IMR-90 (cell line): ENCODE measurements around the gene NR5A1. TPM values are rescaled to one million over a fixed set of nuclear protein-coding genes. Genes with fewer than 3 reads are reported as not detected.

Experiments
- ATAC-seq: fragments of 200-7000 bp; cut with Tn5 transposase; 2 replicates; pipeline ENCODE4 v1.9.1; 2020; ENCODE audit warnings: low read depth, mild to moderate bottlenecking, moderate library complexity
- BruUV-seq: library from RNA; stranded (reverse); fragments of 400-500 nt; replicated peaks from 2 replicates; lab custom pipeline; 2021; lab: Mats Ljungman, UMichigan
- CTCF ChIA-PET: fragments of 300-600 bp; formaldehyde crosslinking; extraction: SDS; loops from one replicate; lab custom pipeline; 2021; ENCODE audit warnings: antibody characterized with exemption; lab: Yijun Ruan, JAX
- POLR2A ChIA-PET: fragments of 300-600 bp; sonication (Branson Sonifier 250); formaldehyde crosslinking; loops from one replicate; lab custom pipeline; 2022; ENCODE audit warnings: antibody characterized with exemption; ENCODE audit not compliant: unreplicated experiment; lab: Charles Lee
- DNase-seq: peaks from one replicate; pipeline ENCODE4 v3.0.0; 2013
- H2AFZ ChIP-seq: replicated peaks from 2 replicates; pipeline ENCODE3; 2013; ENCODE audit warnings: low read length, mild to moderate bottlenecking; ENCODE audit not compliant: poor library complexity
- H2AK5ac ChIP-seq: 2 replicates; pipeline ENCODE4 v1.6.1; 2013; ENCODE audit warnings: low read depth, low read length, inconsistent platforms
- H2AK9ac ChIP-seq: replicated peaks from 2 replicates; pipeline ENCODE3; 2013; ENCODE audit warnings: mild to moderate bottlenecking, low read depth, low read length, moderate library complexity; ENCODE audit not compliant: poor library complexity
- H2BK120ac ChIP-seq: 2 replicates; pipeline ENCODE4 v1.6.1; 2013; ENCODE audit warnings: low read depth, low read length, inconsistent platforms
- H2BK15ac ChIP-seq: 3 replicates; pipeline ENCODE4 v1.6.1; 2013; ENCODE audit warnings: low read depth, low read length, inconsistent platforms
- H2BK20ac ChIP-seq: 2 replicates; pipeline ENCODE4 v1.6.1; 2013; ENCODE audit warnings: low read depth, mild to moderate bottlenecking, inconsistent platforms, low read length, moderate library complexity
- H2BK5ac ChIP-seq: 2 replicates; pipeline ENCODE4 v1.6.1; 2013; ENCODE audit warnings: mild to moderate bottlenecking, low read depth, low read length, inconsistent platforms; ENCODE audit not compliant: poor library complexity, severe bottlenecking
- H3K14ac ChIP-seq: replicated peaks from 2 replicates; pipeline ENCODE4 v1.6.1; 2013; ENCODE audit warnings: low read depth, low read length, inconsistent platforms
- H3K18ac ChIP-seq: 2 replicates; pipeline ENCODE4 v1.6.1; 2013; ENCODE audit warnings: low read depth, low read length, control low read depth
- H3K23ac ChIP-seq: 2 replicates; pipeline ENCODE4 v1.6.1; 2013; ENCODE audit warnings: low read depth, low read length, inconsistent platforms
- H3K27ac ChIP-seq: 2 replicates; pipeline ENCODE4 v1.5.1; 2013; ENCODE audit warnings: mild to moderate bottlenecking, control low read depth, low read length; ENCODE audit not compliant: insufficient read depth
- H3K27me3 ChIP-seq: 2 replicates; pipeline ENCODE4 v1.6.1; 2013; ENCODE audit warnings: low read length; ENCODE audit not compliant: control insufficient read depth, insufficient read depth
- H3K36me3 ChIP-seq: 2 replicates; pipeline ENCODE4 v1.6.1; 2013; ENCODE audit warnings: low read length, mixed read lengths; ENCODE audit not compliant: control insufficient read depth, insufficient read depth
- H3K4ac ChIP-seq: 2 replicates; pipeline ENCODE4 v1.6.1; 2013; ENCODE audit warnings: low read depth, low read length, inconsistent platforms
- H3K4me1 ChIP-seq: 2 replicates; pipeline ENCODE4 v1.6.1; 2013; ENCODE audit warnings: low read length, mixed read lengths; ENCODE audit not compliant: control insufficient read depth, insufficient read depth
- H3K4me2 ChIP-seq: 2 replicates; pipeline ENCODE4 v1.6.1; 2013; ENCODE audit warnings: low read depth, mild to moderate bottlenecking, control low read depth, low read length, moderate library complexity
- H3K4me3 ChIP-seq: 2 replicates; pipeline ENCODE4 v1.5.1; 2013; ENCODE audit warnings: low read depth, mild to moderate bottlenecking, control low read depth, low read length, moderate library complexity; ENCODE audit not compliant: insufficient read depth
- H3K56ac ChIP-seq: 2 replicates; pipeline ENCODE4 v1.6.1; 2013; ENCODE audit warnings: low read length, inconsistent platforms; ENCODE audit not compliant: insufficient read depth; ENCODE audit errors: extremely low read depth
- H3K79me1 ChIP-seq, 2 experiments: 2 replicates each; pipeline ENCODE4 v1.6.1; 2013; ENCODE audit warnings: low read length in 2 of 2, inconsistent platforms in 1 of 2, low read depth in 1 of 2
- H3K9ac ChIP-seq: 2 replicates; pipeline ENCODE4 v1.6.1; 2013; ENCODE audit warnings: low read depth, low read length, control low read depth
- H3K9me1 ChIP-seq: 2 replicates; pipeline ENCODE4 v1.6.1; 2013; ENCODE audit warnings: low read length, inconsistent platforms; ENCODE audit not compliant: insufficient read depth
- H3K9me3 ChIP-seq: 2 replicates; pipeline ENCODE4 v1.6.1; 2013; ENCODE audit warnings: low read length; ENCODE audit not compliant: control insufficient read depth, insufficient read depth
- H4K20me1 ChIP-seq: 2 replicates; pipeline ENCODE4 v1.6.1; 2013; ENCODE audit warnings: low read length, inconsistent platforms; ENCODE audit not compliant: insufficient read depth
- H4K5ac ChIP-seq: 2 replicates; pipeline ENCODE4 v1.6.1; 2013; ENCODE audit warnings: mild to moderate bottlenecking, low read depth, low read length, control low read depth
- H4K8ac ChIP-seq, 2 experiments: 2 replicates each; pipeline ENCODE4 v1.6.1; 2013; ENCODE audit warnings: low read depth in 2 of 2, low read length in 2 of 2, control low read depth in 1 of 2, inconsistent platforms in 1 of 2
- H4K91ac ChIP-seq: 2 replicates; pipeline ENCODE4 v1.6.1; 2013; ENCODE audit warnings: low read depth, low read length, inconsistent platforms; ENCODE audit not compliant: insufficient read depth
- CTCF ChIP-seq: conservative IDR thresholded peaks from 2 replicates; pipeline ENCODE4 v1.5.1; 2012; ENCODE audit warnings: mild to moderate bottlenecking, low read depth, low read length, improper control_type of control experiment
- ELK1 ChIP-seq: fragments of 150-350 bp; IDR thresholded peaks from 2 replicates; pipeline ENCODE4 v1.6.1; 2016; ENCODE audit warnings: low read depth, mild to moderate bottlenecking, low read length, moderate library complexity, borderline replicate concordance
- FOS ChIP-seq: fragments of 150-350 bp; IDR thresholded peaks from 2 replicates; pipeline ENCODE4 v1.6.1; 2016; ENCODE audit warnings: low read depth, low read length
- MAFK ChIP-seq: IDR thresholded peaks from 2 replicates; pipeline ENCODE4 v1.6.1; 2012; ENCODE audit warnings: low read depth, low read length, improper control_type of control experiment
- MAZ ChIP-seq: IDR thresholded peaks from 2 replicates; pipeline ENCODE4 v1.6.1; 2012; ENCODE audit warnings: low read depth, mild to moderate bottlenecking, low read length, improper control_type of control experiment, moderate library complexity, borderline replicate concordance
- MXI1 ChIP-seq: IDR thresholded peaks from 2 replicates; pipeline ENCODE4 v1.6.1; 2012; ENCODE audit warnings: low read depth, mild to moderate bottlenecking, low read length, moderate library complexity, borderline replicate concordance
- NFE2L2 ChIP-seq: fragments of 150-350 bp; IDR thresholded peaks from 2 replicates; pipeline ENCODE4 v1.6.1; 2016; ENCODE audit warnings: low read depth, mild to moderate bottlenecking, low read length
- POLR2A ChIP-seq: IDR thresholded peaks from 2 replicates; pipeline ENCODE4 v1.6.1; 2012; ENCODE audit warnings: mild to moderate bottlenecking, low read depth, low read length
- RAD21 ChIP-seq: IDR thresholded peaks from 2 replicates; pipeline ENCODE4 v1.6.1; 2012; ENCODE audit warnings: low read length, improper control_type of control experiment
- RCOR1 ChIP-seq: IDR thresholded peaks from 2 replicates; pipeline ENCODE4 v1.6.1; 2012; ENCODE audit warnings: mild to moderate bottlenecking, low read length, improper control_type of control experiment; ENCODE audit not compliant: insufficient replicate concordance
- RFX5 ChIP-seq: IDR thresholded peaks from 2 replicates; pipeline ENCODE4 v1.8.0; 2012; ENCODE audit warnings: low read depth, mild to moderate bottlenecking, low read length, moderate library complexity
- SMC3 ChIP-seq: fragments of 150-350 bp; IDR thresholded peaks from 2 replicates; pipeline ENCODE4 v1.6.1; 2016; ENCODE audit warnings: low read depth, mild to moderate bottlenecking, antibody characterized with exemption, low read length, moderate library complexity
- USF2 ChIP-seq: fragments of 150-350 bp; IDR thresholded peaks from 2 replicates; pipeline ENCODE4 v1.6.1; 2017; ENCODE audit warnings: mild to moderate bottlenecking, antibody characterized with exemption, low read length, low read depth
- WGBS, 2 experiments: methylation state at CpG; one replicate each; pipeline versions ENCODE4 v1.1.5 to v1.1.7; 2013; ENCODE audit warnings: missing lambda C conversion rate in 2 of 2; ENCODE audit not compliant: insufficient read length in 1 of 2; ENCODE audit errors: extremely low coverage in 2 of 2; 5-methylcytosine and 5-hydroxymethylcytosine counted together
- dilution Hi-C: fragments of 300-500 bp; cut with HindIII; formaldehyde crosslinking; loops from one replicate; pipeline ENCODE4 v1.14.3; 2018; ENCODE audit warnings: low sequenced_read_pairs; ENCODE audit not compliant: unreplicated experiment
- in situ Hi-C: fragments of 300-500 bp; cut with MboI; formaldehyde crosslinking; loops from 3 replicates; pipeline ENCODE4 v1.14.3; 2019; ENCODE audit warnings: low sequenced_read_pairs, inconsistent platforms, mixed read lengths
- intact Hi-C: fragments of 100-400 bp; cut with micrococcal nuclease; formaldehyde crosslinking; loops from 2 replicates; pipeline ENCODE4 v1.10.0; 2022
- polyA plus RNA-seq, 3 experiments: library from polyadenylated mRNA; depleted of rRNA; stranded (reverse); fragments of >200 nt; gene quantifications; 2 replicates each; pipeline ENCODE4 v1.2.3, GENCODE V29; 2012; ENCODE audit warnings: low replicate concordance in 1 of 3
- total RNA-seq: library from RNA; depleted of rRNA; stranded (reverse); fragments of >200 nt; gene quantifications from 2 replicates; pipeline ENCODE4 v1.2.3, GENCODE V29; 2012

NR5A1 gene
- total and polyA plus RNA-seq, 2 of the 4 experiments (the other 2 are of a cell fraction) = not detected

GRCh38 chr9:124440786-124441185 is 66.4 kb downstream of the NR5A1 start:
- no peaks in the 10 kb centered on the region for H3K9me1 ChIP-seq
- DNase-seq = no peak
- H3K4me3 ChIP-seq = no peak overlapping the region
- no peak overlapping the region for H2AFZ ChIP-seq
- no peak overlapping the region for H3K4me2 ChIP-seq
- in situ Hi-C loops (no loop called here), dilution Hi-C loops (no loop called here), intact Hi-C loops (no loop called here)
- H3K23ac ChIP-seq = no peak overlapping the region
- H4K91ac ChIP-seq = no peak overlapping the region
- no peak overlapping the region for H2AK5ac ChIP-seq
- peaks cover 35% of the 10 kb centered on the region for H3K27me3 ChIP-seq
- H3K4ac ChIP-seq = no peak overlapping the region
- H3K36me3 ChIP-seq = no peaks in the 10 kb centered on the region
- H2BK5ac ChIP-seq = no peak overlapping the region
- H3K79me1 ChIP-seq = no peaks in the 10 kb centered on the region
- ChIA-PET POLR2A (interaction anchor here (0.6 kb wide), 1 partner anchor 337 kb away, joined by 7 read pairs; no protein-coding TSS in a partner anchor), CTCF (no interaction called here)
- no peak overlapping the region for H4K8ac ChIP-seq
- no peak for ATAC-seq
- no peak for TF ChIP-seq RFX5
- no peak for TF ChIP-seq POLR2A
- no peak for TF ChIP-seq FOS
- no peak for TF ChIP-seq RAD21
- no peak for TF ChIP-seq MAFK
- TF ChIP-seq MAZ = no peak
- TF ChIP-seq USF2 = no peak
- TF ChIP-seq ELK1 = no peak
- TF ChIP-seq RCOR1 = no peak
- no peak for TF ChIP-seq MXI1
- TF ChIP-seq CTCF = no peak
- no peak for TF ChIP-seq SMC3
- TF ChIP-seq NFE2L2 = no peak
- no peak overlapping the region for H2BK20ac ChIP-seq
- H4K5ac ChIP-seq = no peak overlapping the region
- H3K56ac ChIP-seq = no peak overlapping the region
- no peaks in the 10 kb centered on the region for H4K20me1 ChIP-seq
- no peak overlapping the region for H3K18ac ChIP-seq
- no TSS peak for BruUV-seq
- 40% methylated on average over 3 of the region's 10 CpGs; no CpG with 5 or more reads in 1 of the 2 experiments for WGBS, 2 experiments
- no peak overlapping the region for H3K9ac ChIP-seq
- no peak overlapping the region for H3K14ac ChIP-seq
- H2AK9ac ChIP-seq = no peak overlapping the region
- no peaks in the 10 kb centered on the region for H3K4me1 ChIP-seq
- H3K27ac ChIP-seq = no peak overlapping the region
- H2BK15ac ChIP-seq = no peak overlapping the region
- H2BK120ac ChIP-seq = no peak overlapping the region
- peaks cover 13% of the 10 kb centered on the region for H3K9me3 ChIP-seq
